ENCODE results near the gene ICA1. TPM values are rescaled to one million over a fixed set of nuclear protein-coding genes. Genes with fewer than 3 reads are reported as not detected.

ICA1 gene
- polyA plus RNA-seq, 1 donor from 2014 or later, result 0.25 TPM

GRCh38 chr7:8283968-8284367 lies 22.0 kb upstream of the ICA1 start:
- Mint-ChIP-seq H3K27ac (peak overlapping the region in 1 of 3 donors; percentile 54), H3K4me3 (no peak overlapping the region), H3K9me3 (peaks cover 0 to 3% (median 0%) of the 10 kb centered on the region in 3 donors), H3K4me1 (no peaks in the 10 kb centered on the region), H3K27me3 (no peaks in the 10 kb centered on the region), H3K36me3 (no peaks in the 10 kb centered on the region)

GRCh38 chr7:8282871-8283270 lies 20.9 kb upstream of the ICA1 start:
- Mint-ChIP-seq H3K27ac (no peak overlapping the region), H3K4me1 (no peaks in the 10 kb centered on the region), H3K27me3 (no peaks in the 10 kb centered on the region), H3K4me3 (no peak overlapping the region), H3K9me3 (peaks cover 0 to 3% (median 0%) of the 10 kb centered on the region in 3 donors), H3K36me3 (no peaks in the 10 kb centered on the region)

GRCh38 chr7:8282162-8282561 lies 20.2 kb upstream of the ICA1 start:
- no peak overlapping the region for H3K27ac Mint-ChIP-seq
- no peaks in the 10 kb centered on the region for H3K36me3 Mint-ChIP-seq
- no peaks in the 10 kb centered on the region for H3K27me3 Mint-ChIP-seq
- H3K4me1 Mint-ChIP-seq, result no peaks in the 10 kb centered on the region
- no peak overlapping the region for H3K4me3 Mint-ChIP-seq
- peaks cover 0 to 3% (median 0%) of the 10 kb centered on the region in 3 donors for H3K9me3 Mint-ChIP-seq

- no peaks in the 10 kb centered on the region for H3K4me1 Mint-ChIP-seq
- peaks cover 5% of the 10 kb centered on the region for H3K27me3 Mint-ChIP-seq
- peaks cover 0 to 3% (median 0%) of the 10 kb centered on the region in 3 donors for H3K9me3 Mint-ChIP-seq
- H3K27ac Mint-ChIP-seq, result no peak overlapping the region
- no peak overlapping the region for H3K4me3 Mint-ChIP-seq
- no peaks in the 10 kb centered on the region for H3K36me3 Mint-ChIP-seq
Measured at GRCh38 chr7:8278183-8278582, 16.2 kb upstream of the ICA1 start.

DNA sequence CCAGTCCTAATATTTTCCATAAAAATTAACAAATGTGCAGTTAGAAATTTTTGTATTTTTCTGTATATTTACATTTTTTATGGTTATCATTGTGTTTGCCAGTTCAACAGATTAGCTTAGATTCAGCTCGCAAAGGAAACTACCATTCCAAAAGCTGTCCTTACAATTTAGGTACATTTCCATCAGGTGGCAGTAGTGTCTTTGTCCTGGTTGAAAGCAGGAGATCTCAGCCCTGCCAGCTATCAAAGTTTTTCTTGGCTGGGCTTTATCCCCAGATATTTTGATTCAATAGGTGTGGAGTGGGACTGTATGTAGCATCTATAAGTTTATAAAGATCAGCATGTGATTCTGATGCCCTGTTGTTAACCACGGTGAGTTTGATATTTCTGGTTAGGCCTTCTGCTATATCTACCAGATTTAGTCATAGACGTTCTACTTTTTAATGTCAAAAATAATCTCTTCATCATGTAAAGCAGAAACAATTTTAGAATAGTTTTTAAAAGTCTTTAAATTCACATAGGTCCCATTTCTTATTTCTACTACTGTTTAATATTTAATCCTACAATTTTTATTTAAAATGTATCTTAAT lies 15.5 kb upstream of the ICA1 start:
- no peak overlapping the region for H3K4me3 Mint-ChIP-seq
- no peaks in the 10 kb centered on the region for H3K36me3 Mint-ChIP-seq
- peaks cover 0 to 2% (median 0%) of the 10 kb centered on the region in 3 donors for H3K9me3 Mint-ChIP-seq
- H3K27ac Mint-ChIP-seq, result no peak overlapping the region
- peaks cover 5% of the 10 kb centered on the region for H3K27me3 Mint-ChIP-seq
- no peaks in the 10 kb centered on the region for H3K4me1 Mint-ChIP-seq

GRCh38 chr7:8274589-8274988 lies 12.6 kb upstream of the ICA1 start:
- no peaks in the 10 kb centered on the region for H3K4me1 Mint-ChIP-seq
- no peak overlapping the region for H3K27ac Mint-ChIP-seq
- peaks cover 0 to 2% (median 0%) of the 10 kb centered on the region in 3 donors for H3K9me3 Mint-ChIP-seq
- H3K4me3 Mint-ChIP-seq, result no peak overlapping the region
- peaks cover 7% of the 10 kb centered on the region for H3K27me3 Mint-ChIP-seq
- H3K36me3 Mint-ChIP-seq, result no peaks in the 10 kb centered on the region

DNA sequence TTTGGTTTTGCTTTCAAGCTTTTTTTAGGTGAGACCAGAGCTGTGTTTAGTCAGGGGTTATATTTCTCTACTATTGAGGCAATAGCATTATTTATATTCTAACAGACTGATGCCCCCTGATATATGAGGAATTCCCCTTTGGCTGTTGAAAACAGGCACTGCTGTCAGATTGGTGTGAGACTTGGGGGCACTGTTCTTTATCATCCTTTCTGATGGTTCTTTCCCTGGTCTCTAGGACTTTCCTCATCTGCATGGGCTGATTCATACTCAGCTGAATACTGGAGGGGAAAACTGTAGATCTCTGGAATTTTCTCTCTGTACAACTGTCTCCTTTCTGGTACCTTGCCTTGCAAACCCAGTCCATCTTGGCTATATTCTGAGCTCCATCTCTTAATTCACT lies 10.0 kb upstream of the ICA1 start:
- H3K27me3 Mint-ChIP-seq, result peaks cover 8% of the 10 kb centered on the region

DNA sequence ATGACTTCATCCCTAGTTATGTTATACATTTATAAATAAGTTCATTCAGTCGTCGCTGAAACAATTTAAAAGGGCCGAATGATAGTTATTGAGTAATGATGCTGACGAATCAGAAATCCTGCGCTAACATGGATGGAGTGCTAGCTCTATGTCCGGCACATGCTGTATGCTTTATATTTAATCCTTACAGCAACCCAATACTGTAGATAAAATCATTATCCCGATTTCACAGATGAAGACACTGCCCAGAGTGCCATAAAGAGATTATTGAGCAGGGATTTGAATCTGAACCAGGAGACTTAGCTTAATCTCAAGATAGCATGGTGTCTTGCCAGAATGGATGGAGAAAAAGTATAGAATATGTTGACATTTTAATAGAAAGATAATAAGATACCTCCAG lies 1.1 kb upstream of the ICA1 start:
- no peak overlapping the region for H3K27ac Mint-ChIP-seq
- peaks cover 1 to 8% (median 6%) of the 10 kb centered on the region in 3 donors for H3K9me3 Mint-ChIP-seq
- H3K27me3 Mint-ChIP-seq, result peaks cover 46% of the 10 kb centered on the region
- no peaks in the 10 kb centered on the region for H3K36me3 Mint-ChIP-seq
- H3K4me1 Mint-ChIP-seq, result peaks cover 4 to 9% (median 6%) of the 10 kb centered on the region in 3 donors
- peak overlapping the region in 3 of 4 donors; percentile 6 to 79 (median 57) for H3K4me3 Mint-ChIP-seq

More for the DNA sequence above, 10.0 kb upstream of the ICA1 start:
- no peaks in the 10 kb centered on the region for H3K9me3 Mint-ChIP-seq
- H3K4me3 Mint-ChIP-seq, result no peak overlapping the region
- no peak overlapping the region for H3K27ac Mint-ChIP-seq
- H3K36me3 Mint-ChIP-seq, result no peaks in the 10 kb centered on the region
- no peaks in the 10 kb centered on the region for H3K4me1 Mint-ChIP-seq

DNA sequence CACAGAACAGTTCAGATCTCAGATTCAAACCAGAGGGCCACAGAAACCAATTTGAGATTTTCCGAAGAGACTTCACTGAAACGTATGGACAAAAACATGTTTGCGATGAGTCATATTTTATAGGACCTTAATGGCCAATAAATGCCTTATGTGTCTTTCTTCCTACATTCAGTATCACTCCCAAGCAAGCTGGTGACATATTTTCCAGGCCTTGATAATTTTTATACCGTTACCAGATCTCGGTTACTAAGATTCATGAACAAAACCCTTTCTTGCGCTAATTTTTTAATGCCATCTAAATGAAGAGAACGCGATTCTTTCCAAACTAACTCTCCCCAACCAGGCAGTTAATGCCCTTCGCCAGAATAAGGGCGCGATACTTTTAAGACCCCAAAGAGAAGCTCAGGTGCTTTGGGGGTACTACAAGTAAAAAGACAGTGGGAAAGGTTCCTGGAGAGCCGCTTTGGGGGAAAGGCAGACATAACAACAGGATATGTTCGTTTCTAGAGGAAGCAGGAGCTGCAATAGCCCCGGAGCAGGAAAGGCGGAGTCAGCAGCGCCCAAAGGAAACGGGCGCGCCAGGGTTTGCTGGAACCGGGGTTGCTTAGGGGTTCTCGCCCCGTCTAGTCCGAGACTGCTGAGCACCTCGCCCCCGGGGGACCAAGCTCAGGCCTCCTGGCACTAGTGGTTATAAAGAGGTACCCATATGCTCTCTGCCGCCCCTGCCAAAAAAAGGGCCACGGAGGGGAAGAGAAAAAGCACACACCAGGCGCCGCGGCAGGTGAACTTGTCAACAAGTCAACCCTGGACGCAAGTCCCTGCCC lies 884 bp downstream of the ICA1 start:
- no peaks in the 10 kb centered on the region for H3K36me3 Mint-ChIP-seq
- peaks cover 1 to 8% (median 6%) of the 10 kb centered on the region in 3 donors for H3K9me3 Mint-ChIP-seq
- peak overlapping the region; percentile 70 to 89 (median 80) for H3K4me3 Mint-ChIP-seq
- H3K27me3 Mint-ChIP-seq, result peaks cover 46% of the 10 kb centered on the region
- H3K4me1 Mint-ChIP-seq, result peaks cover 4 to 9% (median 6%) of the 10 kb centered on the region in 3 donors
- H3K27ac Mint-ChIP-seq, result no peak overlapping the region

GRCh38 chr7:8259586-8260222 lies 2.3 kb downstream of the ICA1 start:
- H3K36me3 Mint-ChIP-seq, result no peaks in the 10 kb centered on the region
- no peak overlapping the region for H3K4me3 Mint-ChIP-seq
- H3K27ac Mint-ChIP-seq, result no peak overlapping the region
- peaks cover 39% of the 10 kb centered on the region for H3K27me3 Mint-ChIP-seq
- peaks cover 4 to 9% (median 6%) of the 10 kb centered on the region in 3 donors for H3K4me1 Mint-ChIP-seq
- H3K9me3 Mint-ChIP-seq, result peaks cover 0 to 6% (median 3%) of the 10 kb centered on the region in 3 donors

DNA sequence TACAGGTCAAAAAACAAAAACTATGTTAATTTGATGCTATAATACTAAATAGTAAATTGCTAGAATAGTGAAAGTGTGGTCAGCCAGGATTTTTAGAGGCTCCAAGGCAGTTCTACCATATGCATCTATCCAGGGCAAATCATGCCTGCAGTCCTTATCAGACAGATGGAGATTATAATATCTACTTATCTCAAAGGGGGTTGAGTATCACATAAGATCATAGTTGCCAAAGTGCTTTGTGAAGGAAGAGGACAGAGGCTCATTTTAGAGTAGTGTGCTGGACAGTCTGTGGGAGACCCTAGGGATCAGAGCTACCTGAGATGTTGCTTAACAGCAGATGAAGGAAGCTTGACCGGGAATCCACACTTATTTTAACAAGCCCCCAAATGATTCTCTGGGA lies 3.2 kb downstream of the ICA1 start:
- H3K27ac Mint-ChIP-seq, result no peak overlapping the region
- peaks cover 4 to 9% (median 6%) of the 10 kb centered on the region in 3 donors for H3K4me1 Mint-ChIP-seq
- peaks cover 37% of the 10 kb centered on the region for H3K27me3 Mint-ChIP-seq
- H3K9me3 Mint-ChIP-seq, result no peaks in the 10 kb centered on the region
- no peak overlapping the region for H3K4me3 Mint-ChIP-seq
- no peaks in the 10 kb centered on the region for H3K36me3 Mint-ChIP-seq

DNA sequence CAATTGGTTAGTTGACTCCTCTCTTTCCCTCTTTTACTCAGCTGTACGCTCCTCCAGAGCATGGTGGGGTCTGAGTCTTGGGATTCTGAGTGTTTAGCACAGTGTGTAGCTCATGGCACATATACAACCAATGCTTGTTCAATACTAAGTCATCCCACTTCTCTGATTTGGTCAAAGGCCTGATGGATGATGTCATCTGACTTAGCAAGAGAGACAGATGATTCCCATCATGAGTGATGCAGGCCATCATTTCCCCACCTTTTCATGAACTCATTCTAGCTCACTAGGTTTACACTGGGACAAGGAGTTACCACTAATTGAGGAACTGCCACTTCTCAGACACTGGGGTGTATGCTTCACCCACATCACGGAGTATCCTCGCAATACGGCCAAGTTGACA lies 3.8 kb downstream of the ICA1 start:
- Mint-ChIP-seq H3K4me3 (no peak overlapping the region), H3K27ac (no peak overlapping the region), H3K9me3 (no peaks in the 10 kb centered on the region), H3K27me3 (peaks cover 34% of the 10 kb centered on the region), H3K36me3 (no peaks in the 10 kb centered on the region), H3K4me1 (peaks cover 4 to 9% (median 6%) of the 10 kb centered on the region in 3 donors)

GRCh38 chr7:8255680-8256655 lies 6.0 kb downstream of the ICA1 start:
- Mint-ChIP-seq H3K36me3 (no peaks in the 10 kb centered on the region), H3K27ac (no peak overlapping the region), H3K27me3 (peaks cover 21% of the 10 kb centered on the region), H3K4me3 (no peak overlapping the region), H3K9me3 (no peaks in the 10 kb centered on the region), H3K4me1 (peaks cover 1 to 6% (median 4%) of the 10 kb centered on the region in 3 donors)

- H3K36me3 Mint-ChIP-seq, result no peaks in the 10 kb centered on the region
- no peaks in the 10 kb centered on the region for H3K9me3 Mint-ChIP-seq
- H3K4me1 Mint-ChIP-seq, result no peaks in the 10 kb centered on the region
- H3K27ac Mint-ChIP-seq, result no peak overlapping the region
- peaks cover 12% of the 10 kb centered on the region for H3K27me3 Mint-ChIP-seq
- no peak overlapping the region for H3K4me3 Mint-ChIP-seq
Measured at GRCh38 chr7:8254667-8255066, 7.3 kb downstream of the ICA1 start.
